ENCODE measurements around the gene FNIP1.
"Not testable (repeated sequence)": the region's sequence is repeated elsewhere in the genome, so short reads cannot be mapped to it uniquely, and the experiment has no call there.

Gene FNIP1

GRCh38 chr5:131796793-131797693, at the start of gene FNIP1:
Gene FNIP1 (minus strand): TSS chr5:131797017. CDS start chr5:131796921, 96 bp downstream.
- Histone ChIP-seq H3K9me3 (replicated peaks in 1 of 11) (no peaks in the 10 kb centered on the region), H3K4me2 (peak within 1 kb of the TSS; percentile 87 to 100 (median 97)), H3K27me3 (no peaks in the 10 kb centered on the region), H4K20me1 (peaks cover 16 to 45% (median 42%) of the 10 kb centered on the region in 11 experiments; a peak in 20 of 22 replicates), H3K9ac (peak within 1 kb of the TSS; percentile 94 to 100 (median 99)), H3K4me3 (peak within 1 kb of the TSS; percentile 86 to 99 (median 93)), H3K4me1 (peaks cover 24 to 45% (median 35%) of the 10 kb centered on the region in 10 experiments), H3K36me3 (peaks cover 0 to 21% (median 18%) of the 10 kb centered on the region in 11 experiments; a peak in 19 of 22 replicates), H3K27ac (peak within 1 kb of the TSS; percentile 90 to 100 (median 99))
- no peak for TF ChIP-seq Cebpa-rat (IDR thresholded peaks at IDR 0.05)

- peaks cover 0 to 7% (median 4%) of the 10 kb centered on the region in 11 experiments; a peak in 5 of 22 replicates for H3K36me3 ChIP-seq
- H3K4me2 ChIP-seq: no peak overlapping the region
- peaks cover 57 to 79% (median 74%) of the 10 kb centered on the region in 11 experiments for H3K9me3 ChIP-seq (replicated peaks in 1 of 11)
- H3K4me1 ChIP-seq: peaks cover 0 to 7% (median 0%) of the 10 kb centered on the region in 10 experiments; a peak in 2 of 20 replicates
- TF ChIP-seq Cebpa-rat (IDR thresholded peaks at IDR 0.05): no peak
- no peaks in the 10 kb centered on the region for H3K27me3 ChIP-seq
- H3K27ac ChIP-seq: no peak overlapping the region
- no peak overlapping the region for H3K9ac ChIP-seq
- no peak overlapping the region for H3K4me3 ChIP-seq
- no peaks in the 10 kb centered on the region for H4K20me1 ChIP-seq
Observed at GRCh38 chr5:131846536-131846935, 49.7 kb upstream of the FNIP1 start.

GRCh38 chr5:131845828-131846227, 49.0 kb upstream of the FNIP1 start:
- no peak for TF ChIP-seq Cebpa-rat (IDR thresholded peaks at IDR 0.05)
- Histone ChIP-seq H3K9me3 (replicated peaks in 1 of 11) (peaks cover 62 to 86% (median 81%) of the 10 kb centered on the region in 11 experiments), H3K4me2 (no peak overlapping the region), H3K9ac (no peak overlapping the region), H3K27me3 (no peaks in the 10 kb centered on the region), H3K4me1 (peaks cover 0 to 7% (median 0%) of the 10 kb centered on the region in 10 experiments; a peak in 2 of 20 replicates), H3K4me3 (no peak overlapping the region), H3K27ac (no peak overlapping the region), H3K36me3 (peaks cover 0 to 7% (median 4%) of the 10 kb centered on the region in 11 experiments; a peak in 5 of 22 replicates), H4K20me1 (no peaks in the 10 kb centered on the region)

DNA sequence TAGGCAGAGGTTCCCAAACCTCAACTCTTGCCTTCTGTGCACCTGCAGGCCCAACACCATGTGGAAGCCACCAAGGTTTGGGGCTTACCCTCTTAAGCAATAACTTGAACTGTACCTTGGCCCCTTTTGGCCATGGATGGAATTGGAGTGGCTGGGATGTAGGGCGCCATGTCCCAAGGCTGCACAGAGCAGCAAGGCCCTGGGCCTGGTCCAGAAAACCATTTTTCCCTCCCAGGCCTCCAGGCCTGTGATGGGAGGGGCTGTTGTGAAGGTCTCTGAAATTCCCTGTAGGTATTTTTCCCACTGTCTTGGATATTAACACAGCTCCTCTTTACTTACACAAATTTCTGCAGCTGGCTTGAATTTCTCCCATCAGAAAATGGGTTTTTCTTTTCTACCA, 46.2 kb upstream of the FNIP1 start:
- not testable (repeated sequence) for H3K4me2 ChIP-seq, H3K9ac ChIP-seq, H3K36me3 ChIP-seq, H3K4me3 ChIP-seq, H3K4me1 ChIP-seq, H4K20me1 ChIP-seq, H3K27me3 ChIP-seq, H3K27ac ChIP-seq
- peaks cover 65 to 87% (median 80%) of the 10 kb centered on the region in 11 experiments for H3K9me3 ChIP-seq (replicated peaks in 1 of 11)

DNA sequence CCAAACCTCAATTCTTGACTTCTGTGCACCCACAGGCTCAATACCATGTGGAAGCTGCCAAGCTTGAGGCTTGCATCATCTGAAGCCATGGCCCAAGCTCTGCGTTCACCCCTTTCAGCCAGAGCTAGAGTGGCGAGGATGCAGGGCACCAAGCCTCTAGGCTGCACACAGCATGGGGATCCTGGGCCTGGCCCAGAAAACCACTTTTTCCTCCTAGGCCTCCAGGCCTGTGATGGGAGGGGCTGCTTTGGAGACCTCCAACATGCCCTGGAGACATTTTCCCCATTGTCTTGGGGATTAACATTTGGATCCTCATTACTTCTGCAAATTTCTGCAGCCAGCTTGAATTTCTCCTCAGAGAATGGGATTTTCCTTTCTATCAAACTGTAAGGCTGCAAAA, 35.9 kb upstream of the FNIP1 start:
- H3K36me3 ChIP-seq, H4K20me1 ChIP-seq, H3K27me3 ChIP-seq, H3K4me3 ChIP-seq, H3K4me1 ChIP-seq, H3K27ac ChIP-seq, H3K9ac ChIP-seq, H3K4me2 ChIP-seq: not testable (repeated sequence)
- H3K9me3 ChIP-seq (replicated peaks in 1 of 11): peaks cover 20 to 37% (median 28%) of the 10 kb centered on the region in 11 experiments

- no peaks in the 10 kb centered on the region for H3K27me3 ChIP-seq
- TF ChIP-seq Cebpa-rat (IDR thresholded peaks at IDR 0.05): no peak
- no peak overlapping the region for H3K4me2 ChIP-seq
Observed at GRCh38 chr5:131825404-131826013, 28.7 kb upstream of the FNIP1 start.

DNA sequence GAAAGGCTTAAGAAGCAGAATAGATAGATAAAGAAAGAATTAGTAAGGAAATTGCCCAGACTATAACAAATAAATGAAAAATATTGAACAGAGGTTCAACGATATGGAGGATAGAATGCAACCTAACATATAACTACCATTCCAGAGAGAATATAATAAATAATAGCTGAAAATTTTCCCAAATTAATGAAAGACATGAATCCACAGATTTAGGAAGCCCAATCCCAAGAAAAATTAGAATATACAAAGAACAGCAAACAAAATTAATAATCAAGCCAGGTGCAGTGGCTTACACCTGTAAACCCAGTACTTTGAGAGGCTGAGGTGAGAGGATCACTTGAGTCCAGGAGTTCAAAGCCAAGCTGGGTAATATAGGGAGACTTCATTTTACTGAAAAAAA, 27.8 kb upstream of the FNIP1 start:
- Histone ChIP-seq H3K27ac (no peak overlapping the region), H3K27me3 (no peaks in the 10 kb centered on the region), H3K9me3 (replicated peaks in 1 of 11) (peaks cover 16 to 40% (median 23%) of the 10 kb centered on the region in 11 experiments), H4K20me1 (no peaks in the 10 kb centered on the region), H3K9ac (no peak overlapping the region), H3K4me3 (no peak overlapping the region), H3K36me3 (no peaks in the 10 kb centered on the region), H3K4me2 (no peak overlapping the region), H3K4me1 (no peaks in the 10 kb centered on the region)
- TF ChIP-seq Cebpa-rat (IDR thresholded peaks at IDR 0.05): no peak

More at GRCh38 chr5:131825404-131826013, 28.7 kb upstream of the FNIP1 start:
- Histone ChIP-seq H3K27ac (no peak overlapping the region), H3K9me3 (replicated peaks in 1 of 11) (peaks cover 16 to 40% (median 23%) of the 10 kb centered on the region in 11 experiments), H3K4me3 (no peak overlapping the region), H3K36me3 (no peaks in the 10 kb centered on the region), H4K20me1 (no peaks in the 10 kb centered on the region), H3K4me1 (no peaks in the 10 kb centered on the region), H3K9ac (no peak overlapping the region)

- H3K27ac ChIP-seq: no peak overlapping the region
- no peaks in the 10 kb centered on the region for H4K20me1 ChIP-seq
- H3K36me3 ChIP-seq: no peaks in the 10 kb centered on the region
- TF ChIP-seq Cebpa-rat (IDR thresholded peaks at IDR 0.05): no peak
- H3K27me3 ChIP-seq: no peaks in the 10 kb centered on the region
- no peak overlapping the region for H3K4me2 ChIP-seq
- H3K9me3 ChIP-seq (replicated peaks in 1 of 11): peaks cover 0 to 23% (median 6%) of the 10 kb centered on the region in 11 experiments; a peak in 7 of 22 replicates
- no peak overlapping the region for H3K4me3 ChIP-seq
- H3K4me1 ChIP-seq: no peaks in the 10 kb centered on the region
- H3K9ac ChIP-seq: no peak overlapping the region
Observed at GRCh38 chr5:131821221-131821620, 24.4 kb upstream of the FNIP1 start.

GRCh38 chr5:131818001-131818724, 21.3 kb upstream of the FNIP1 start:
- Histone ChIP-seq H3K4me2 (no peak overlapping the region), H4K20me1 (no peaks in the 10 kb centered on the region), H3K27me3 (no peaks in the 10 kb centered on the region), H3K36me3 (no peaks in the 10 kb centered on the region), H3K4me1 (no peaks in the 10 kb centered on the region), H3K9me3 (replicated peaks in 1 of 11) (peaks cover 0 to 6% (median 0%) of the 10 kb centered on the region in 11 experiments; a peak in 1 of 22 replicates), H3K27ac (no peak overlapping the region), H3K9ac (no peak overlapping the region), H3K4me3 (no peak overlapping the region)
- no peak for TF ChIP-seq Cebpa-rat (IDR thresholded peaks at IDR 0.05)
